ENCODE measurements around the gene GRIPAP1.
A peak's percentile ranks its signal among the peaks of the same experiment; 100 is the strongest.

GRIPAP1 gene, protein sequence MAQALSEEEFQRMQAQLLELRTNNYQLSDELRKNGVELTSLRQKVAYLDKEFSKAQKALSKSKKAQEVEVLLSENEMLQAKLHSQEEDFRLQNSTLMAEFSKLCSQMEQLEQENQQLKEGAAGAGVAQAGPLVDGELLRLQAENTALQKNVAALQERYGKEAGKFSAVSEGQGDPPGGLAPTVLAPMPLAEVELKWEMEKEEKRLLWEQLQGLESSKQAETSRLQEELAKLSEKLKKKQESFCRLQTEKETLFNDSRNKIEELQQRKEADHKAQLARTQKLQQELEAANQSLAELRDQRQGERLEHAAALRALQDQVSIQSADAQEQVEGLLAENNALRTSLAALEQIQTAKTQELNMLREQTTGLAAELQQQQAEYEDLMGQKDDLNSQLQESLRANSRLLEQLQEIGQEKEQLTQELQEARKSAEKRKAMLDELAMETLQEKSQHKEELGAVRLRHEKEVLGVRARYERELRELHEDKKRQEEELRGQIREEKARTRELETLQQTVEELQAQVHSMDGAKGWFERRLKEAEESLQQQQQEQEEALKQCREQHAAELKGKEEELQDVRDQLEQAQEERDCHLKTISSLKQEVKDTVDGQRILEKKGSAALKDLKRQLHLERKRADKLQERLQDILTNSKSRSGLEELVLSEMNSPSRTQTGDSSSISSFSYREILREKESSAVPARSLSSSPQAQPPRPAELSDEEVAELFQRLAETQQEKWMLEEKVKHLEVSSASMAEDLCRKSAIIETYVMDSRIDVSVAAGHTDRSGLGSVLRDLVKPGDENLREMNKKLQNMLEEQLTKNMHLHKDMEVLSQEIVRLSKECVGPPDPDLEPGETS

DNA sequence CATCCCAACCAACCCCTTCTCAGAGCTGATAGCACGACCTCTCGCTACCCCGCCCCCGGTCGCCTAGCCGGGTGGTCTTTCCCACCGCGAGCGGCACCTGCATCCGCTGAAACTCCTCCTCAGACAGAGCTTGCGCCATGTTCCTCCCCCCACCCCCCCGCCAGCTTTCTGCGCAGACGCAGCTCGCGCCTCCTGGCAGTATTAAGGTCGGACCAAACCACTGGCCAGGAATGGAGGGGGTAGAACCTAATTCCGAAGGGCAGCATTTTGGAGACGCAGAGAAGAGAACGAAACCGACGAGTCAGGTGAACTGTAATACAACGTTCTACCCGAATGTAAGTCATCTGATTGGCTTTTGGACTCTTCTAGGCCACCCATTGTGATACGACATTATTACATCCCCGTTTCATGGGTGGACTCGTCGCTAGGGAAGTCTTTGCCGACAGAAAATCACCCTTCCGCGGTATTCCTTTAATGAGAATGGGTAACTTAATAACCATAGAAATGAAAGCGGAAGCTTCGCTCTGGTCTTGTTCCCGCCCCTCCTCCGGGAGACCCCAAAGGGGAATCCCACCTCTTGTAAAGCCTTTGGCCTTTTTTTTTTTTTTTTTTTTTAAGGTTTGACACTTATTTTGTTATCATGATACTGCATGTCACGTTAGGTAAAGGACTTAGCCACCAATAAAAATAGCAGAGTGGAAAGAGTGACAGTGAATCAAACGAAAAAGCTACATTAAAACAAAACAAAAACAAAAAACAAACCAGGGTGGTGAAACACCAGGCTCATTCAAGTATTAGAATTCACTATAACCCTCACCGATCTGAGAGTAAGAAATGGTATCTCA, at the start of gene GRIPAP1:
Gene GRIPAP1, minus strand, starts transcription at position 174 of the 845 bp plus-strand sequence. Its CDS starts 35 bp downstream, at position 139.
- peak; percentile 71 for DNase-seq (ENCODE audit: low read depth)

DNA sequence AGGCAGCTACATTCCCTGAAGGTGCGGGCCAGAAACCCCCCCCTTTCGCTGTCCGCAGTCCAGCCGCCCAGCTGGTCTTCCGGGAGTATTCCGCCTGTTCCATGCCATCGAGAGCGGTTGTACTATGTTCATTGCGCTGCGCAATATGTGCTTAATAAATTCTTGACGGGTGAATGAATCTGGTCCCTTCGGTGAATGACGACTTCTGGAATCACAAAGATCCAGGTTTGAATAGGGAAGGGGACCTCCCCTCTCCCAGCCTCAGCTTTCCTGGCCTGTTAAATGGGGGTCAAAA, 41.9 kb upstream of the GRIPAP1 start:
- no peak for DNase-seq (ENCODE audit: low read depth)

DNA sequence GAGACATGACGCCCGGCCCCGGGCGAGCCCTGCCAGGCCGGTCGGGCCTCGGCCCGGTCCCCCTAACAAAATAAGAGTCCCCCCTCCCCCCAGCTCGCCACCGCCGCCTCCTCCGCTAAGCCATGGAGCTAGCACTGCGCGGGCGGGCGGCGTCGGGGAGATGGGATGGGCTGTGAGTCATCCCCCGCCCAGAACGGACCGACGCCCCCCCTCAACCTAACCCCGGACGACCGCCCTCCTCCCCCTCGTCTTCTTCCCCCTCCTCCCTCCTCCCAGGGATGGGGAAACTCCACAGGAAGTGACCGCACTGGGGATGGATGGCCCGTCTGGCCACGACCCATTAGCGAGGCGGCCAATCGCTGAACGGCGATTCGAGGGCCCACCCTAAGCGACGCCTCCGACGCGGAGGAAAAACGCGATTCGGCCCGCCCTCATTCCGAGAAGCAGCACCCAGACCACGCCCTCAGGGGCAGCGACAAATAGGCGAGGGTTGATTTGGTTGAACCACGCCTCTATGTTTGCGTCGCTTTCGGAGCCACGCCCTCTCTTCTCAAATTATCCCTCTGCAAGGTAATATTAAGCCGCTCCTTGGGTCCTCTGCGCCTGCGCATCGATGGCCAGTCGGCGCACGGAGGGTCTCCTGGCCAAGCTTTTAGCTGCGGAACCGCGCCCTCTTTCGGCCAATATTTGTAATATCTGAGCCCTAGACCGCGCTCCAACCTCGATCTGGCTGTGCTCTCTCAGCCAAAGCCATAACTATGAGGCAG, 41.3 kb upstream of the GRIPAP1 start, which contains the start of gene TFE3:
Gene TFE3, minus strand, starts transcription at position 138 of the 767 bp plus-strand sequence. Its CDS starts 131 bp downstream, at position 7.
- DNase-seq (ENCODE audit: low read depth): peak; percentile 93

DNA sequence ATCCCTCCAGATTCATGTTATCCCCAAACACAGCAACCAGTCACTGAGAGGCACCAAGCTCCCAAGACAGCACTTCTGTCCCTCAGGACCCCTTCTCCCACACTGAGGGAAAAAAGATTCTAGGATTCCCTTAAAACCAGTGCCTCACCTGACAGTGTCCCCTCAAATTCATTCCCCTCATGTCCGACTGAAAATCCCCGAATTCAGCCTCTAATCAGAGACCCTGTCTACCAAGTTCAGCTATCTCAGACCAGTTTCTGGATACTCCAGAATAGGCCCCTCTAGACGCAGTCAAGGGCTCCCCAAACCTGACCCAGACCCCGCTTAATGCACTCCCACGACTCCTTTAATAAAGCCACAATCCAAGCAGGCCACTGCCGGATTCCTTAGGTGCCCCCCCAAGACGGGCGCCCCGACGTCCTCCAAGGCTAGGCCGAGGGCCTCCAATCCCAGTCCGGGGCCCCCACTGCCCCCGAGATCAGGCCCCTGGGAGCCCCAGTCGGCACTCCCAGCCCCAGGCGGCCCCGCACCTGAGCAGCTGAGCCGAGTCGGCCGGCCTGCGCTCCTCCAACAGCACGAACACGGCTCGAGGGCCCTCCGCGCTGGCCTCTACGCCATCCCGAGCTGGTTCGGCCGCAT, 40.6 kb upstream of the GRIPAP1 start:
- DNase-seq (ENCODE audit: low read depth): no peak

DNA sequence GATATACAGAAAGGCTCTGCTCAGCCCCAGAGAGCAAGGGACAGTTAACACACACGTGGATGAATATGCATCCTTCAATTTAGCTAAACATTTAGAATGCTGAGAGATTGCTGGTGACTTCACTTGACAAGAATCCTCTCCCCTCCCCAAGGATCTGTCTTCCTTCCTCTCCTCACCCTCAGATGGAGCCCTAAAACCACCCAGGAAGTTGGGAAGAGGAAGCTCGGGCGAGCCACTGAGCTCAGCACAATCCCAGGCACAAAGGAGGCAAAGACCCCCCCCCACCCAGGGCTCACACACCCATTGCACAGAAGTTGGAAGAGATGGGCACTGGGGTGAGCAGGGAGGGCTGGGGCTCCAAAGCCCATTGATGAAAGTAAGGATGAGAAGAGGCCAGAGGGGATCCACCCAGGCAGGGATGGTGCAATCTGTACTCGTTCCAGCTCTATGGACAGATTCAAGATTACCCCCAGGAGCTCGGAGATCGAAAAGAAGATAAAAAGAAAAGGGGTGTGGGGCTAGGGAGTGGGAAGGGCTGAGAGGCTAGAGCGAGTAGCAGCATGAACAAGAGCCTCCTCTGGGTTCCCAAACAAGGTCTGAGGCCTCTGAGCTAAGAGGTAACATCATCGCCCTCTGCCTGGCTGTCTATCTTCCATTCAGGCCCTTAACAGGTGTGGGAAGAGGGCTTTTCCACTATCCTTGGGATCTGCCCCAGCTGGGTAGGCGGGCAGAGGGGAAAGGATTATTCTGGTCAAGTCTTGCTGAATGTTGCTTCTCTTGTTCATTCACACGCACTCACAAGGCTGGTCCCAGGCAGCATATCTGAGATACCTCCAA, 39.9 kb upstream of the GRIPAP1 start:
- DNase-seq (ENCODE audit: low read depth): no peak

DNA sequence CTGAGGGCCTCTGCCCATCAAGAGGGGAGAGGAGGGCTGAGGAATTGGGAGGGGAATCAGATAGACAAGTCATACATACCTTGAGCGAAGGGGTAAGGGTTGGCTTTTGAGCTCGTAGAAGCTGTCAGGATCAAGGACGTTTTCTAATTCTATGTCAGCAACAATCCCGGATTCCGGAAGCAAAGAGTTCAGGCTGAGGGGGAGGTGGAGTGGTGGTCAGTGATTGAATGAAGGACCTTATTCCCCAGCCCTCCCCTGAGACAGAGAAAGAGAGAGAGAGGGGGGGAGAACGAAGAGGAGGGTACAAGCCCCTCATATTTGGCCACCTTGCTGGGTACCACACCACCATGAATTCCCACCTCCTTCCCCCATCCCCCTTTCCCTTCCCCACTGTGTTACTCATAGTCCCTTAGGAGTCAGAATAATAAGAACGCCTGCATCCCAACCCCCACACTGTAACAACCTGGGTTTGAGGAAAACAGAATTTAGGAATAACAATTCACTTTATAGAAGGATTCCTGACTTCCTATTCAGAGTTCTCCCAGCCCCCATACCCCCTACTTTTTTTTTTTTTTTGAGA, 38.4 kb upstream of the GRIPAP1 start:
- no peak for DNase-seq (ENCODE audit: low read depth)

DNA sequence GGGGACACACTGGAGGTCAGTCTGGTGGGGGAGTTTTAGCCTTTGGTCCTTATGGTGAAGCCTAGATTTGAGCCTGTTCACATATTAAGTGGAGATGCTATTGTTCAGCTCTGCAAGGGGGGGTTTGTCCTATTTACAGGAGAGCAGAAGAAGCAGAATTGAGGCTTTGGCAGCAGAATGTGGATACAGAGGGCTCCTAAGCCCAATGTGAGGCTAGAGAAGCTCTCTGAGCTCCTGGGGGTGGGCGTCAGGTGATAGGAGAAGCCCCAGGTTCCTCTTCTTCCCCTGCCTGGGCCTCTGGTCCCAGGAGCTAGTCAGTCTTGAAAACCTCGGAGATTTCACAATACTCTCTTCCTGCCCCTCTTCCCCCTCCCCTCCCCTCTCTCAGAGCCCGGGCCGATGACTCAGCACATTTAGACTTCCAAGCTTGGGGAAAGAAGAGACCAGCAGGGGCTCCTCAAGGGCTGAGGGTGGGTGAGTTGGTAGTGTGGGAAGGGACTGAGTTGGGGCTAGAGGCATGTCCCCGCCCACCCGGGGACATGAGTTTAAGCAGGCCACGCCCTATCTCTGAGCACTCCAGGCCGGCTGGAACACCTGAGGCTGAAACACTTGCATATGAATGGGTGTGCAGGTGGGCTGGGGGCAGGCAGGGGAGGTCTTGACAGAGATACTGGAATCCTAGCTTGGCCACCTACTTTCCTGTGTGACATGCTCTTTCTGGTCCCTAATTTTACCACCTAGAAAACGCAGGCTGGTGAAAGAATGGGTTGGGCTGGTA, 37.7 kb upstream of the GRIPAP1 start:
- peak; percentile 34 for DNase-seq (ENCODE audit: low read depth)

DNA sequence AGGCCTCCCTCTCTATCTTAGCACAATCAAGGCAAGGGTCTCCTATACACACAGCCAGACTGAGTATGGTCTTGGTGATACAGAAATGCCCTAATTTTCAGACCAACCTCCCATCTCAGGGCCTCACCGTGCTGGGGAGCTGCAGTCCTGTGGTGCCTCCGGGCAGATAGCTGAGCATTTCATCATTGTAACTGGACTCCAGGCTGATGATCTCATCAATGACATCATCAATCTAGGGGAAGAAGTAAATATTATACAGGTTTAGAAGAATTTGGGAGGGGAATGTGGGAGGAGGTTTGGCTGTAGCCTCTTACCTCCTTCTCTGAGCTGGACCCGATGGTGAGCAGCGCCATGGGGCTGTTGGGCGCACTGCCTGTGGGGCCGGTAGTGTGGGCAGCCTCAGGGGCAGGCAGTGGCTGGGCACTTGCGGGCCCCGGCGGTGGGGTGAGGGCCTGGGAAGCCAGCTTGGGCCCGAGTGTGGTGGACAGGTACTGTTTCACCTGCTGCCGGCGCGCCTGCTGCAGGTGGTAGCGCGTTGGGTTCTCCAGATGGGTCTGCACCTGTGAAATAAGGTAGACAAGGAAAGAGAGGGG, 35.9 kb upstream of the GRIPAP1 start:
- no peak for DNase-seq (ENCODE audit: low read depth)

DNA sequence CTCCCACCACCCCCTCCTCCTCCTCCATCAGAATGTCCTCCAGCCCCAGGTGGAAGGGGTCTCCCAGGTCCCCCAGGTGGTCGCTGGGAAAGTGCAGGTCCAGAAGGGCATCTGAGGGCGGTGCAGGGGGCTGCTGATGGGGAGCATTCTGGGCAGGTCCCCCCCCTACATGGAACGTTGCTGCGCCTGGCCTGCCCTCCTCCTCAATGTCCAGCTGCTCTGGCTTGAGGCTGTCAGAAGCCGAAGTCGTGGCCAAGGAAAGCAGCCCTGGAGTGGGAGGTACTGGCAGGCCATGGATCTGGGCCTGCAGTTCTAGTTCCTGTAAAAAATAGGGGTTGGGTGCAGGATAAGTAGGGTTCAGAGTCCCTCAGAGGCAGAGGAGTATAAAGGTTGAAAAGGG, 28.2 kb upstream of the GRIPAP1 start:
- DNase-seq (ENCODE audit: low read depth): no peak

DNA sequence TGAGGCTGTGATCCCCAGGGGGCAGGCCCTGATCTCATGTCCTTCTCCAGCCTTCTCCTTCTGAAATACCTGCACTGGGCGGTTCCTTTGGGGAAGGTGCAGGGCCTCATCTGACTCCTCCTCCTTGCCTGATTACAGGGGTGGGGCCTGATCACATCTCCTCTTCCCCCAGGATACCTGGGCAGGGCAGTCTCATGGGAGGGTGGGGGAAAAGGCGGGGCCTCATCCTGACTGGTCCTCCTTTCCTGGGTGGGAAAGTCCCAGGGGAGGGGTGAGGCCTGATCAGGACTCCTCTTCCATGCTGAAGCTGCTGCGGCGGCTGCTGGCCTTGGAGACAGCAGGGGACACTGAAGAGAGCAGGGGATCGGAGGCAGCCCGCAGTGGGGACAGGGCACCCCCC, 27.8 kb upstream of the GRIPAP1 start:
- DNase-seq (ENCODE audit: low read depth): no peak

DNA sequence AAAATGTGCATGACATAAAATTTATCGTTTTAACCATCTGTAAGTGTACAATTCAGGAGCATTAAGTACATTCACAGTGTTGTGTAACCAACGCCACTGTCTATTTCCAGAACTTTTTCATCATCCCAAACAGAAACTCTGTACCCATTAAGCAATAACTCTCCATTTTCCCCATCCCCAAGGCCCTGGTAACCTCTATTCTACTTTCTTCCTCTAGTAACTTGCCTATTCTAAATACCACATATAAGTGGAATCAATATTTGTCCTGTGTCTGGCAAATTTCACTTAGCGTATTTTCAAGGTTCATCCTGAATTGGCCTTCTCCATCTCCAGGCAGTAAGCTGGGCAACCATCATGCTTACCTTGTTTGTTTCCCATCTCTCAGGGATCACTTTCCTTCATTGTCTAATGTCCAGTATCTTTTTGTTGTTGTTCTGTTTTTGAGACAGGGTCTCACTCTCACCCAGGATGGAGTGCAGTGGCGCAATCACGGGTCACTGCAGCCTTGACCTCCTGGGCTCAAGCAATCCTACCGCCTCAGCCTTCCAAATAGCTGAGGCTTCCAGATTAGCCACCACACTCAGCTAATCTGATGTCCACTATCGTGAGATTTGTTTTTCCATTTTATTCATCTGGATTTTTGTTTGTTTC, 17.7 kb upstream of the GRIPAP1 start:
- no peak for DNase-seq (ENCODE audit: low read depth)

DNA sequence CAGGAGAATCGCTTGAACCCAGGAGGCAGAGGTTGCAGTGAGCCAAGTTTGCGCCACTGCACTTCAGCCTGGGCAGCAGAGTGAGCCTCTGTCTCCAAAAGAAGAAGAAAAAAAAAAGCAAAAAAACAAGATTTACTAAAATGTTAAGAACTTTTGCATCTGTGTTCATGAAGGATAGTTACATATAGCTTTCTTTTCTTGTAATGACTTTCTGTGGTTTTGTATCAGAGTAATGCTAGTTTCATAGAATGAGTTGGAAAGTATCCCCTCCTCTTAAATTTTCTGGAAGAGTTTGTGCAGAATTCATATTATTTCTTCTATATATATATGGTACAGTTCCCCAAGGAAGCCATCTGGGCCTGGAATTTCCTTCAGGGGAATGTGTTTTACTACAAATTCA, 17.0 kb upstream of the GRIPAP1 start:
- DNase-seq (ENCODE audit: low read depth): no peak

DNA sequence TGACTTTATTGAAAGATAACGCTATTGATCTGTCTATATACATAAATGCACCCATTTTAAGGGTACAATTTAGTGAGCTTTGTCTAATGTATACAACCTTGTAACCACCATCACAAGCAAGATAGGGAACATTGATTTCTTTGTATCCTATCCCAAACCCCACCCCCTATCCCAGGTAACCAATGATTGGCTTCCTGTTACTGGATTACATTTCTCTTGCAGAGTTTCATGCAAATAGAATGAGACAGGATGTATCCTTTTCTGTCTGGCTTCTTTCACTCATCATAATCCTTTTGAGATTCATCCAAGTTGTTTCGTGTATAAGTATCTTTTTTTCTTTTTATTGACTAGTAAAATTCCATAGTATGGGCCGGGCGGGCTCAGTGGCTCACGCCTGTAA, 1.6 kb upstream of the GRIPAP1 start:
- no peak for DNase-seq (ENCODE audit: low read depth)

DNA sequence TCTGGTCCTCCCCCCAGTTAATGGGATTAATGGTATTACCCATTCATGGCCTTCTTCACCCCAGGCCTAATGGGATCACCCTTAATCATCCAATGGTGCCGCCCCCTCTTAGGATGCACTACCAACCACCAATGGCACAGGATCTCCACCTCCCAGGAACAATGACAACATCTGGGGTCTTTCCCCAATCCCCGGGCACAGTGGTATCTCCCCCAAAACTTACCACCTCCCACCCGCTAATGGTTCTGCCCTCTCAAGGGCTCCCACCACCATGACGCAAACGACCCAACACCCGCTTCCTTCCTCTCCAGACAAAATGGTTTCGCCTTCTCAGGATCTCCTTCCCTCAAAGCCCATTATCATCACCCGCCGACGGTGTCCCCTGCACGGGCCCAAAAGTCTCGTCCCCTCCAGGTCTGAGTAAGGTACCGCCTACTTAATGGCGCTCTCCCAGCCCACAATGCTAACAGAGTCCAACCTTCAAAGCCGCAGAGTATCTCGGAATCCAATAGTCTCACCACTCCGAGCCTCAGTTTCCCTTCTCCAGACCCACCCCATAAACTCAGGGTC, 458 bp downstream of the GRIPAP1 start:
- DNase-seq (ENCODE audit: low read depth): peak; percentile 65

DNA sequence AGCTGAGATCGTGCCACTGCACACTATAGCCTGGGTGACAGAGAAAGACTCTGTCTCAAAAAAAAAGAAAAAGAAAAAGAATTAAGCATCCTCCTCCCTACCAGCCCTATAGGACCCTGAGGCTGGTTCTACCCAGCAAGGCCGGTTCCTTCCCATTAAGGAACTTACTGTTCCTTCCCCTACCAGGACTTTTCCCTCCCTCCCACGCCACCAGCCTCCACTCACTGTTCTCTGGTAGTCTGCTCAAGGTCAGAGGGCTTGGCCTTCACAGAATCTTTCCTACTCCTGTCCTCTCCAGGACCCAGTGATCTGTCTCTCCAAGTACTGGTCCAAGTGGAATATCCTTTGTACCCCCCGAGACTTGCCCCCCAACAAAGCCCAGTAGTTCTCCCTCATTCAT, 1.4 kb downstream of the GRIPAP1 start:
- DNase-seq (ENCODE audit: low read depth): no peak

DNA sequence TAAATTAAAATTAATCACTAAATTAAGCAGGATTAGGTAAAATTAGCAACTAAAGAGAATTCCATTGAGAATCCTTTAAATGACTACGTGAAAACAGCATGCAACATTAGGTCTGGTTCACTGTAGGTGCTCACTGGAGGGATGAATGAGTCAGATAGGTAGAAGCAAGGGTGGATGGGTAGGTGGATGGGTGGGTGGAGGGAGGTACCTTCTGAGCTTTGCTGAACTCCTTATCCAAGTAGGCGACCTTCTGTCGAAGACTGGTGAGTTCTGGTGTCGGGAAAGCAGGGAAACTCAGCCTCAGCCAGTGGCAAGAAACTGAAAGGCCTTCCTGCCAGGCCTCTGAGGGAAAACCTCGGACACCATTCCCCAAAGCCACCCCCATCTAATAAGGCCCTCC, 3.0 kb downstream of the GRIPAP1 start:
- DNase-seq (ENCODE audit: low read depth): no peak

DNA sequence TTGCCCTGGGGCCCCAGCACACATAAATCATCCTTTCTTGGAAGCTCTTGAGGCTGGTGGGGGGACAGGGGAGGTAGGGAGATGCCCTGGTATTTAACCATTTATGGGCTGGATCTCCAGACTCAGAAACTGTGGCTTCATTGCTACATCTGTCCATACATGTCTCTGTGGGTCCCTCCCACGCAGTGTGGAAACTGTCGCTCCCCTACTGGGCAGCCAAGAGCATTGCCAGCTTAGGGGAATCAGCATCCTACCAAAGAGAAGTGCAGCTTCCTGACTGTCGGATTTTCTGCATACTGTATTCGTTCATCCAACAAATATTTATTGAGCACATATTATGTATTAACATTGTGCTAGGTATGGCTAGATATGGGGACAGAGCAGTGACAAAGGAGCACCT, 3.7 kb downstream of the GRIPAP1 start:
- DNase-seq (ENCODE audit: low read depth): no peak

DNA sequence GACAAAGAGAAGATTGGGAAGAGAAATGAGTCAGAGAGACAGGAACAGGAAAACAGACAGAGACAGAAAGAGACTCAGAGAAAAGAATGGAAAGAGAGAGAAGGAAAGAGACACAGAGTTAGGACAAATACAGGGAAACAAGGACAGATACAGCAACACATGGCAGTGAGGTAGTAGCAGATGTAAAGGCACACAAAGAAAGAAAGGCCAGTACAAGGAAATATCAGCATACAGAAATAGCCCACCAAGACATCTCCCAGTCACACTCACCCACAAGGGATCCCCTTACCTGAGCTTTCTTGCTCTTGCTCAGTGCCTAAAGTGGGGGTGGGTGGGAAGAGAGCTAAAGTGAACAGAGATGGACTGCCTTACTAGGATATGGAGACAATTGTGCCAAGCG, 4.2 kb downstream of the GRIPAP1 start:
- DNase-seq (ENCODE audit: low read depth): no peak
